ENCODE data around the gene LRP1.

LRP1 gene

GRCh38 chr12:57150400-57151000, 22.2 kb downstream of the LRP1 start:
- TF ChIP-seq CTCF (IDR thresholded peaks at IDR 0.05; ENCODE audit: extremely low read depth, insufficient read depth, missing control alignments), result no peak
- in situ Hi-C loops (cut with MboI; ENCODE audit: low pct_unique_long_range_greater_than_20kb, low sequenced_read_pairs, unreplicated experiment), result no loop called here
- DNase-seq (ENCODE audit: low spot score), result no peak

- in situ Hi-C loops (cut with MboI; ENCODE audit: low pct_unique_long_range_greater_than_20kb, low sequenced_read_pairs, unreplicated experiment), result no loop called here
- TF ChIP-seq CTCF (IDR thresholded peaks at IDR 0.05; ENCODE audit: extremely low read depth, insufficient read depth, missing control alignments), result no peak
- no peak for DNase-seq (ENCODE audit: low spot score)
These were observed 23.7 kb downstream of the LRP1 start for GRCh38 chr12:57151741-57152630.

- TF ChIP-seq CTCF (IDR thresholded peaks at IDR 0.05; ENCODE audit: extremely low read depth, insufficient read depth, missing control alignments), result no peak
- DNase-seq (ENCODE audit: low spot score), result no peak
- in situ Hi-C loops (cut with MboI; ENCODE audit: low pct_unique_long_range_greater_than_20kb, low sequenced_read_pairs, unreplicated experiment), result no loop called here
These were observed 24.4 kb downstream of the LRP1 start for GRCh38 chr12:57152639-57153038.

GRCh38 chr12:57153415-57153997, 25.2 kb downstream of the LRP1 start:
- in situ Hi-C loops (cut with MboI; ENCODE audit: low pct_unique_long_range_greater_than_20kb, low sequenced_read_pairs, unreplicated experiment), result no loop called here
- no peak for TF ChIP-seq CTCF (IDR thresholded peaks at IDR 0.05; ENCODE audit: extremely low read depth, insufficient read depth, missing control alignments)

GRCh38 chr12:57154076-57154475, 25.8 kb downstream of the LRP1 start:
- in situ Hi-C loops (cut with MboI; ENCODE audit: low pct_unique_long_range_greater_than_20kb, low sequenced_read_pairs, unreplicated experiment), result no loop called here
- TF ChIP-seq CTCF (IDR thresholded peaks at IDR 0.05; ENCODE audit: extremely low read depth, insufficient read depth, missing control alignments), result no peak
- no peak for DNase-seq (ENCODE audit: low spot score)

More at GRCh38 chr12:57153415-57153997, 25.2 kb downstream of the LRP1 start:
- no peak for DNase-seq (ENCODE audit: low spot score)

- in situ Hi-C loops (cut with MboI; ENCODE audit: low pct_unique_long_range_greater_than_20kb, low sequenced_read_pairs, unreplicated experiment), result no loop called here
- no peak for TF ChIP-seq CTCF (IDR thresholded peaks at IDR 0.05; ENCODE audit: extremely low read depth, insufficient read depth, missing control alignments)
These were observed 26.6 kb downstream of the LRP1 start for GRCh38 chr12:57154804-57155434.

More at GRCh38 chr12:57154804-57155434, 26.6 kb downstream of the LRP1 start:
- no peak for DNase-seq (ENCODE audit: low spot score)

Data from GM13977 (cell line).